ENCODE results near the gene CFAP141.

GRCh38 chr1:154182344-154183045 is 23.6 kb downstream of the CFAP141 start:
- TF ChIP-seq CTCF (IDR thresholded peaks at IDR 0.05; ENCODE audit: low read depth, low read length) (no peak), EZH2phosphoT487 (IDR thresholded peaks at IDR 0.05; ENCODE audit: low read depth) (no peak)
